Measurements from ENCODE around the gene NCBP2L. TPM values are rescaled to one million over a fixed set of nuclear protein-coding genes. Genes with fewer than 3 reads are reported as not detected.

NCBP2L gene
- total RNA-seq, 1 experiment from 2014 or later: 0.20 TPM

GRCh38 chrX:107776649-107777535, 641 bp upstream of the NCBP2L start:
- ATAC-seq (peak; percentile 72), DNase-seq (ENCODE audit: low spot score) (peak; percentile 67)
- Mint-ChIP-seq H3K27ac (no peak overlapping the region), H3K36me3 (no peaks in the 10 kb centered on the region), H3K9me3 (no peaks in the 10 kb centered on the region), H3K27me3 (ENCODE audit: low read depth) (peaks cover 31% of the 10 kb centered on the region), H3K4me1 (peaks cover 30% of the 10 kb centered on the region), H3K4me3 (peak overlapping the region; percentile 81)
- ChIA-PET CTCF (interaction anchor here (0.6 to 4.1 kb wide), 26 partner anchors 9 to 362 kb away, joined by 3 to 108 read pairs (median 8); partner anchors contain the start of gene PRPS1), POLR2A (interaction anchor here (0.6 to 1.7 kb wide), 7 partner anchors 25 to 149 kb away, joined by 3 to 8 read pairs (median 3); partner anchors contain the start of gene PRPS1)
- TF ChIP-seq HMGXB4 (CRISPR knock-in tag; IDR thresholded peaks at IDR 0.05) (no peak), CTCF (IDR thresholded peaks at IDR 0.05) (peak; percentile 35; the same call in 1 of the 2 replicates), ZNF512 (CRISPR knock-in tag; IDR thresholded peaks at IDR 0.05; ENCODE audit: borderline replicate concordance) (peak; percentile 80; the same call in 1 of the 2 replicates)

GRCh38 chrX:107780525-107780924, 3.0 kb downstream of the NCBP2L start:
- CTCF ChIA-PET: interaction anchor here (0.6 to 2.2 kb wide), 5 partner anchors 15 to 126 kb away, joined by 3 to 12 read pairs (median 5); no protein-coding TSS in a partner anchor
- peaks cover 12% of the 10 kb centered on the region for H3K27me3 Mint-ChIP-seq (ENCODE audit: low read depth)
- no peak for ATAC-seq
- POLR2A ChIA-PET: no interaction called here
- peaks cover 7% of the 10 kb centered on the region; the same call in 1 of the 2 replicates for H3K4me1 Mint-ChIP-seq
- no peaks in the 10 kb centered on the region for H3K9me3 Mint-ChIP-seq
- H3K4me3 Mint-ChIP-seq: no peak overlapping the region
- no peaks in the 10 kb centered on the region for H3K36me3 Mint-ChIP-seq
- H3K27ac Mint-ChIP-seq: no peak overlapping the region
- DNase-seq (ENCODE audit: low spot score): no peak
- TF ChIP-seq CDX4 (CRISPR knock-in tag; IDR thresholded peaks at IDR 0.05; ENCODE audit: borderline replicate concordance): no peak
- no peak for TF ChIP-seq ZNF219 (CRISPR knock-in tag; IDR thresholded peaks at IDR 0.05; ENCODE audit: borderline replicate concordance)
- TF ChIP-seq ZBTB21 (CRISPR knock-in tag; IDR thresholded peaks at IDR 0.05; ENCODE audit: borderline replicate concordance): no peak
- no peak for TF ChIP-seq ZSCAN18 (CRISPR knock-in tag; IDR thresholded peaks at IDR 0.05)
- TF ChIP-seq SP1 (CRISPR knock-in tag; conservative IDR thresholded peaks at IDR 0.05): no peak
- TF ChIP-seq FOXK1 (CRISPR knock-in tag; IDR thresholded peaks at IDR 0.05): no peak
- no peak for TF ChIP-seq E2F5 (CRISPR knock-in tag; IDR thresholded peaks at IDR 0.05)
- TF ChIP-seq IRF2 (CRISPR knock-in tag; IDR thresholded peaks at IDR 0.05; ENCODE audit: borderline replicate concordance, low read depth): no peak
- TF ChIP-seq GTF2I (CRISPR knock-in tag; conservative IDR thresholded peaks at IDR 0.05): no peak
- no peak for TF ChIP-seq ZNF425 (CRISPR knock-in tag; conservative IDR thresholded peaks at IDR 0.05)
- TF ChIP-seq IRF1 (CRISPR knock-in tag; IDR thresholded peaks at IDR 0.05): no peak
- no peak for TF ChIP-seq ZNF121 (CRISPR knock-in tag; IDR thresholded peaks at IDR 0.05)
- no peak for TF ChIP-seq E2F1 (CRISPR knock-in tag; IDR thresholded peaks at IDR 0.05)
- no peak for TF ChIP-seq ZBTB43 (CRISPR knock-in tag; IDR thresholded peaks at IDR 0.05)
- no peak for TF ChIP-seq MYBL2 (CRISPR knock-in tag; IDR thresholded peaks at IDR 0.05)
